HL-60 (cell line): ENCODE measurements around the gene FAM124A.

Experiments used
- DNase-seq, 2 experiments: peaks; one replicate each; pipeline ENCODE4 v3.0.0-alpha.2; 2010 to 2020; ENCODE audit warnings: low read depth in 1 of 2, low spot score in 1 of 2
- H3K27ac ChIP-seq: fragments of 250-450 bp; sonication (Bioruptor Pico); replicated peaks from 2 replicates; pipeline ENCODE4 v1.5.1; 2020; ENCODE audit warnings: mild to moderate bottlenecking, moderate library complexity
- H3K27me3 ChIP-seq: fragments of 250-450 bp; sonication (Bioruptor Pico); 2 replicates; pipeline ENCODE4 v1.5.1; 2021; ENCODE audit warnings: mild to moderate bottlenecking, moderate library complexity; ENCODE audit not compliant: insufficient read depth, poor library complexity, severe bottlenecking
- H3K4me3 ChIP-seq: replicated peaks from 2 replicates; pipeline ENCODE4 v1.5.1; 2011; ENCODE audit warnings: mild to moderate bottlenecking, control low read depth, low read length; ENCODE audit not compliant: insufficient read depth
- CTCF ChIP-seq: IDR thresholded peaks from one replicate; pipeline ENCODE4 v1.5.1; 2011; ENCODE audit warnings: low read length, control low read depth, inconsistent platforms; ENCODE audit not compliant: insufficient read depth
- GABPA ChIP-seq: IDR thresholded peaks from 2 replicates; pipeline ENCODE4 v1.6.1; 2012; ENCODE audit warnings: low read depth
- POLR2AphosphoS5 ChIP-seq: IDR thresholded peaks from 2 replicates; pipeline ENCODE4 v1.6.1; 2012; ENCODE audit warnings: low read depth
- REST ChIP-seq: IDR thresholded peaks from 2 replicates; pipeline ENCODE4 v1.6.1; 2012; ENCODE audit warnings: low read depth; ENCODE audit not compliant: insufficient replicate concordance
- SPI1 ChIP-seq: IDR thresholded peaks from 2 replicates; pipeline ENCODE4 v1.6.1; 2012; ENCODE audit warnings: low read depth, mild to moderate bottlenecking, borderline replicate concordance

FAM124A gene

GRCh38 chr13:51261610-51262249 is 39.5 kb downstream of the FAM124A start:
- no peak for TF ChIP-seq POLR2AphosphoS5
- no peak for TF ChIP-seq SPI1
- no peak for TF ChIP-seq REST
- TF ChIP-seq CTCF: no peak
- no peak for TF ChIP-seq GABPA
- Histone ChIP-seq H3K4me3 (no peak overlapping the region), H3K27ac (no peak overlapping the region), H3K27me3 (no peaks in the 10 kb centered on the region)
- no peak for DNase-seq

- no peak for DNase-seq
- H3K27ac ChIP-seq: no peak overlapping the region
- TF ChIP-seq SPI1: no peak
- TF ChIP-seq CTCF: no peak
- TF ChIP-seq GABPA: no peak
- TF ChIP-seq POLR2AphosphoS5: no peak
- TF ChIP-seq REST: no peak
- H3K27me3 ChIP-seq: no peaks in the 10 kb centered on the region
- no peak overlapping the region for H3K4me3 ChIP-seq
Observed at GRCh38 chr13:51262501-51263211, 40.5 kb downstream of the FAM124A start.

DNA sequence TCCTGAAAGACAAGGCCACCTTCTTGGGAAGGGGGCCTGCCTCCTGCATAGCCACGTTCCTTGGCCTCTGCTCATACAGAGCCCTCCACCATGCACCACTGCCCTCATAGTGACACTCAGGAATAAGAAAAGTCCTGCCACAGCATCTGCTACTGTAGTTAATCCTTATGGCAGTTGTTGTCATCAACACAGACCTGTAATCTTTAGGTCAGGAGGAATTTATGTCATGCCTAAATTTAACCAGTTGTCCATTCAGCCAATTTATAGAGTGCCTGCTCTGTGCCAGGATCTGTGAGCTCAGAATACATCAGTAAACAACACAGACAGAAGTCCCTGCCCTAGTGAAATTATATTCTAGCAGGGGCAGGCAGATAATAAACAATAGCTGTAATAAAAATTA is 44.4 kb downstream of the FAM124A start:
- no peak overlapping the region for H3K4me3 ChIP-seq
- TF ChIP-seq REST (no peak), POLR2AphosphoS5 (no peak), SPI1 (no peak), GABPA (no peak), CTCF (no peak)
- no peak for DNase-seq
- H3K27ac ChIP-seq: no peak overlapping the region
- H3K27me3 ChIP-seq: no peaks in the 10 kb centered on the region
